SK-N-SH (cell line): ENCODE measurements around the gene NLRP9. TPM values are rescaled to one million over a fixed set of nuclear protein-coding genes. Genes with fewer than 3 reads are reported as not detected.

Source experiments
- CTCF ChIA-PET: fragments of 300-600, 350-600 bp; formaldehyde crosslinking; extraction: SDS; loops from one replicate; lab custom pipeline; 2021; lab: Yijun Ruan, JAX
- POLR2A ChIA-PET: fragments of 350-600 bp; sonication (Branson Sonifier 250); formaldehyde crosslinking; extraction: SDS; loops from one replicate; lab custom pipeline; 2020; ENCODE audit warnings: antibody characterized with exemption, inconsistent platforms; lab: Yijun Ruan, JAX
- DNase-seq: peaks from one replicate; pipeline ENCODE4 v3.0.0; 2012
- H2AFZ ChIP-seq: fragments of 200-600 bp; sonication (generic); 2 replicates; pipeline ENCODE4 v1.8.1; 2016; ENCODE audit warnings: antibody characterized with exemption, mild to moderate bottlenecking, low read depth
- H3F3A ChIP-seq: fragments of 200-600 bp; sonication (generic); replicated peaks from 2 replicates; pipeline ENCODE3; 2016; ENCODE audit warnings: antibody characterized with exemption, mild to moderate bottlenecking; ENCODE audit not compliant: insufficient read depth
- H3K27ac ChIP-seq, 2 experiments: fragments of 200-500 bp in 1 of 2; fragments of 200-600 bp in 1 of 2; sonication (Bioruptor generic) in 1 of 2; sonication (generic), shearing (Covaris generic) in 1 of 2; 2 replicates each; pipeline versions ENCODE4 v1.5.1 to v1.6.1; 2014 to 2016; ENCODE audit warnings: low read depth in 2 of 2, inconsistent platforms in 1 of 2, low read length in 1 of 2, mild to moderate bottlenecking in 1 of 2, mixed read lengths in 1 of 2
- H3K27me3 ChIP-seq: fragments of 200-600 bp; sonication (generic), shearing (Covaris generic); 2 replicates; pipeline ENCODE4 v1.6.1; 2016; ENCODE audit warnings: mixed run types; ENCODE audit not compliant: insufficient read depth
- H3K36me3 ChIP-seq, 2 experiments: fragments of 200-500 bp in 1 of 2; fragments of 200-600 bp in 1 of 2; sonication (Bioruptor generic) in 1 of 2; sonication (generic) in 1 of 2; replicated peaks in 1 of 2; 2 replicates each; pipeline versions ENCODE3 to v1.5.1; 2014 to 2016; ENCODE audit warnings: low read length in 1 of 2, mild to moderate bottlenecking in 1 of 2; ENCODE audit not compliant: insufficient read depth in 2 of 2, control insufficient read depth in 1 of 2
- H3K4me1 ChIP-seq, 2 experiments: fragments of 200-500 bp in 1 of 2; fragments of 200-600 bp in 1 of 2; sonication (Bioruptor generic) in 1 of 2; sonication (generic), shearing (Covaris generic) in 1 of 2; 2 replicates each; pipeline versions ENCODE4 v1.5.1 to v1.6.1; 2014 to 2016; ENCODE audit warnings: low read depth in 1 of 2, low read length in 1 of 2, mixed run types in 1 of 2; ENCODE audit not compliant: insufficient read depth in 2 of 2, control insufficient read depth in 1 of 2
- H3K4me2 ChIP-seq: fragments of 200-600 bp; sonication (generic), shearing (Covaris generic); 2 replicates; pipeline ENCODE4 v1.6.1; 2017; ENCODE audit warnings: mixed run types
- H3K4me3 ChIP-seq, 2 experiments: fragments of 200-500 bp in 1 of 2; fragments of 200-600 bp in 1 of 2; sonication (Bioruptor generic) in 1 of 2; sonication (generic), shearing (Covaris generic) in 1 of 2; 2 replicates each; pipeline versions ENCODE4 v1.5.1 to v1.8.1; 2014 to 2016; ENCODE audit warnings: low read depth in 2 of 2, inconsistent platforms in 1 of 2, low read length in 1 of 2, mild to moderate bottlenecking in 1 of 2, mixed read lengths in 1 of 2, moderate library complexity in 1 of 2
- H3K79me2 ChIP-seq: fragments of 200-600 bp; sonication (generic); 2 replicates; pipeline ENCODE4 v1.8.1; 2017; ENCODE audit warnings: mild to moderate bottlenecking; ENCODE audit not compliant: insufficient read depth
- H3K9ac ChIP-seq: fragments of 200-600 bp; sonication (generic); 2 replicates; pipeline ENCODE4 v1.6.1; 2017; ENCODE audit warnings: mixed run types
- H3K9me2 ChIP-seq: fragments of 200-600 bp; sonication (generic); 2 replicates; pipeline ENCODE4 v1.6.1; 2017; ENCODE audit warnings: mixed run types
- H3K9me3 ChIP-seq: fragments of 200-600 bp; sonication (generic); 2 replicates; pipeline ENCODE4 v1.6.1; 2017; ENCODE audit warnings: mixed run types, mild to moderate bottlenecking, moderate library complexity
- H4K20me1 ChIP-seq: fragments of 200-600 bp; sonication (generic); 2 replicates; pipeline ENCODE4 v1.6.1; 2017; ENCODE audit warnings: mild to moderate bottlenecking, mixed run types; ENCODE audit not compliant: insufficient read depth
- ELF1 ChIP-seq: IDR thresholded peaks from 2 replicates; pipeline ENCODE4 v1.4.0; 2012
- FOXM1 ChIP-seq: IDR thresholded peaks from 2 replicates; pipeline ENCODE4 v1.4.0; 2012; ENCODE audit warnings: low read depth, mild to moderate bottlenecking
- GATA2 ChIP-seq: sonication (generic); formaldehyde crosslinking; IDR thresholded peaks from 2 replicates; pipeline ENCODE4 v1.5.0; 2020; ENCODE audit warnings: mild to moderate bottlenecking, missing genetic modification reagents
- MEF2A ChIP-seq: IDR thresholded peaks from 2 replicates; pipeline ENCODE4 v1.4.0; 2012; ENCODE audit warnings: low read depth, borderline replicate concordance
- YY1 ChIP-seq: IDR thresholded peaks from 2 replicates; pipeline ENCODE4 v1.4.0; 2012; ENCODE audit warnings: low read depth, mild to moderate bottlenecking
- WGBS: methylation state at CpG from one replicate; pipeline ENCODE4 v1.1.6; 2017; ENCODE audit warnings: low lambda C conversion rate; 5-methylcytosine and 5-hydroxymethylcytosine counted together
- polyA plus RNA-seq, 3 experiments: library from polyadenylated mRNA; depleted of rRNA; stranded (reverse); fragments of >200 nt; gene quantifications; 2 replicates each; pipeline ENCODE4 v1.2.3, GENCODE V29; 2012
- TF ChIP-seq, protein P1 (sequence below): IDR thresholded peaks from 2 replicates; pipeline ENCODE4 v1.4.0; 2012; ENCODE audit warnings: low read depth, borderline replicate concordance
- TF ChIP-seq, protein P2 (sequence below): IDR thresholded peaks from 2 replicates; pipeline ENCODE4 v1.6.1; 2012; ENCODE audit warnings: mild to moderate bottlenecking, low read depth, low read length, moderate library complexity

The NLRP9 gene
- polyA plus RNA-seq, 1 of the 3 experiments (the other 2 are of a cell fraction) = not detected

DNA sequence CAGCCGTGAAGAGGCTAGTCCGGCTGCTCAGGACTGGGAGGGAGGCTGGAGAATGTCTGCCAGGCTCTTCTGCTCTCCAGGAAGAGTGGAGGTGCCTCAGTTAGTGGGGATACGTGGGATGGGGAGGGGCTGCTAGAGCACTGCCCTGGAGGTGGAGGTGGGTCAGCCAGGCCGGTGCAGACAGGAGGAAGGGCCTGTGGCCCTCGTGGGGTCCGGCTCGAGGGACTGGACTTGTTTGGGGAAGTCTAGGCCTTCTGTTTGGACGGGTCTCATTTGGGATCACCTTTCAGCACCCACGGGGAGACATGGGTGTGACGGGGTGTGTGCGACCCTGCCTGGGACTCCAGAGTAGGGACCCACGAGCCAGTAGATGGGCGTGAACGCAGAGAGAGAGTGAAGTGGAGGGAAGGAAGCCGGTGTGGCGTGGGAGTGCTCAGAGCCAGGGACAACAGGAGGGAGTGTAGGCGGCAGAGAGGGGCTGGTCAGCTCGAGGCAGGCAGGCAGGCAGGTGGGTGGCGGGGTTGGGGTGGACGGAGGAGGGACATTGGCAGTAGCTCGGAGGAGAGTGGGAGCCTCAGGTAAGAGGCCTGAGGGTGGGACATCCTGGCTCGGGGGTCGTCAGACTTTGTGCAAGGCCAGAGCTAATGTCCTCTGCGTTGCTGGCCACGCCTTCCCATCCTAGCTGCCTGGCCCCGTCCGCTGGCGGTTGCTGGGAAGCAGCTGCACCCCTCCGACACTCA, 51.7 kb downstream of the NLRP9 start (continued):
- TF ChIP-seq, protein P1, sequence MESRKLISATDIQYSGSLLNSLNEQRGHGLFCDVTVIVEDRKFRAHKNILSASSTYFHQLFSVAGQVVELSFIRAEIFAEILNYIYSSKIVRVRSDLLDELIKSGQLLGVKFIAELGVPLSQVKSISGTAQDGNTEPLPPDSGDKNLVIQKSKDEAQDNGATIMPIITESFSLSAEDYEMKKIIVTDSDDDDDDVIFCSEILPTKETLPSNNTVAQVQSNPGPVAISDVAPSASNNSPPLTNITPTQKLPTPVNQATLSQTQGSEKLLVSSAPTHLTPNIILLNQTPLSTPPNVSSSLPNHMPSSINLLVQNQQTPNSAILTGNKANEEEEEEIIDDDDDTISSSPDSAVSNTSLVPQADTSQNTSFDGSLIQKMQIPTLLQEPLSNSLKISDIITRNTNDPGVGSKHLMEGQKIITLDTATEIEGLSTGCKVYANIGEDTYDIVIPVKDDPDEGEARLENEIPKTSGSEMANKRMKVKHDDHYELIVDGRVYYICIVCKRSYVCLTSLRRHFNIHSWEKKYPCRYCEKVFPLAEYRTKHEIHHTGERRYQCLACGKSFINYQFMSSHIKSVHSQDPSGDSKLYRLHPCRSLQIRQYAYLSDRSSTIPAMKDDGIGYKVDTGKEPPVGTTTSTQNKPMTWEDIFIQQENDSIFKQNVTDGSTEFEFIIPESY = no peak
- no peak for TF ChIP-seq ELF1
- TF ChIP-seq GATA2 (CRISPR knock-in tag) = no peak

DNA sequence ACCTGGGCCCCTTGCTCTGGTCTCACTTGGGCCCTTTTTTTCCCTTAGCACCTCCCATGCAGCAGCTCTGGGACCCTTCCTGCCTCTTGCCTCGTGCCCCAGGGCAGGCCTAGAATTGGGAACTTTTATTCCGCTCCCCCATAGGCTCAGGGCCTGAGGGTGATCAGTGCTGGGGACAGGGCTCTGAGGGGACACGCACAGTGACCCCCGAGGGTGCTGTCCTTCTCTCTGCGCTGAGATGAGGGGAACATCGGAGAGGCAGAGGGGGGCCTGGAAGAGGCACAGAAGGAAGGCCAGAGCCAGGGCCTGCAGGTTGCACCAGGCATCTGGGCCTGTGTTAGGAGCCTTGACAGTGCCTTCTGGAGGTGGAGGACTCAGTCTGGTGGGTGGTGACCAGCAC, 52.4 kb downstream of the NLRP9 start:
- CTCF ChIA-PET = no interaction called here
- no peaks in the 10 kb centered on the region for H3K9me2 ChIP-seq
- H3K4me3 ChIP-seq = no peak overlapping the region
- H3K4me2 ChIP-seq = no peak overlapping the region
- peaks cover 16 to 57% of the 10 kb centered on the region in 2 experiments for H3K36me3 ChIP-seq
- peaks cover 69% of the 10 kb centered on the region for H4K20me1 ChIP-seq
- WGBS = 96% methylated on average over 6 of the region's 6 CpGs
- peaks cover 56% of the 10 kb centered on the region for H3K79me2 ChIP-seq
- POLR2A ChIA-PET = no interaction called here
- H2AFZ ChIP-seq = no peak overlapping the region
- no peaks in the 10 kb centered on the region for H3F3A ChIP-seq
- H3K27me3 ChIP-seq = no peaks in the 10 kb centered on the region
- H3K4me1 ChIP-seq = no peaks in the 10 kb centered on the region
- no peak for DNase-seq
- H3K9ac ChIP-seq = no peak overlapping the region
- no peak for TF ChIP-seq YY1
- TF ChIP-seq FOXM1 = no peak
- no peak for TF ChIP-seq MEF2A
- TF ChIP-seq, protein P2, sequence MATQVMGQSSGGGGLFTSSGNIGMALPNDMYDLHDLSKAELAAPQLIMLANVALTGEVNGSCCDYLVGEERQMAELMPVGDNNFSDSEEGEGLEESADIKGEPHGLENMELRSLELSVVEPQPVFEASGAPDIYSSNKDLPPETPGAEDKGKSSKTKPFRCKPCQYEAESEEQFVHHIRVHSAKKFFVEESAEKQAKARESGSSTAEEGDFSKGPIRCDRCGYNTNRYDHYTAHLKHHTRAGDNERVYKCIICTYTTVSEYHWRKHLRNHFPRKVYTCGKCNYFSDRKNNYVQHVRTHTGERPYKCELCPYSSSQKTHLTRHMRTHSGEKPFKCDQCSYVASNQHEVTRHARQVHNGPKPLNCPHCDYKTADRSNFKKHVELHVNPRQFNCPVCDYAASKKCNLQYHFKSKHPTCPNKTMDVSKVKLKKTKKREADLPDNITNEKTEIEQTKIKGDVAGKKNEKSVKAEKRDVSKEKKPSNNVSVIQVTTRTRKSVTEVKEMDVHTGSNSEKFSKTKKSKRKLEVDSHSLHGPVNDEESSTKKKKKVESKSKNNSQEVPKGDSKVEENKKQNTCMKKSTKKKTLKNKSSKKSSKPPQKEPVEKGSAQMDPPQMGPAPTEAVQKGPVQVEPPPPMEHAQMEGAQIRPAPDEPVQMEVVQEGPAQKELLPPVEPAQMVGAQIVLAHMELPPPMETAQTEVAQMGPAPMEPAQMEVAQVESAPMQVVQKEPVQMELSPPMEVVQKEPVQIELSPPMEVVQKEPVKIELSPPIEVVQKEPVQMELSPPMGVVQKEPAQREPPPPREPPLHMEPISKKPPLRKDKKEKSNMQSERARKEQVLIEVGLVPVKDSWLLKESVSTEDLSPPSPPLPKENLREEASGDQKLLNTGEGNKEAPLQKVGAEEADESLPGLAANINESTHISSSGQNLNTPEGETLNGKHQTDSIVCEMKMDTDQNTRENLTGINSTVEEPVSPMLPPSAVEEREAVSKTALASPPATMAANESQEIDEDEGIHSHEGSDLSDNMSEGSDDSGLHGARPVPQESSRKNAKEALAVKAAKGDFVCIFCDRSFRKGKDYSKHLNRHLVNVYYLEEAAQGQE = no peak
- TF ChIP-seq, protein P1 = no peak
- H3K9me3 ChIP-seq = no peaks in the 10 kb centered on the region
- no peak overlapping the region for H3K27ac ChIP-seq
